ENCODE results near the gene NTN5. TPM values are rescaled to one million over a fixed set of nuclear protein-coding genes. Genes with fewer than 3 reads are reported as not detected.
A peak's percentile ranks its signal among the peaks of the same experiment; 100 is the strongest.

The NTN5 gene
- total and polyA plus RNA-seq, 8 donors = 0.12 to 1.8 (median 0.25) TPM; not detected in 1

DNA sequence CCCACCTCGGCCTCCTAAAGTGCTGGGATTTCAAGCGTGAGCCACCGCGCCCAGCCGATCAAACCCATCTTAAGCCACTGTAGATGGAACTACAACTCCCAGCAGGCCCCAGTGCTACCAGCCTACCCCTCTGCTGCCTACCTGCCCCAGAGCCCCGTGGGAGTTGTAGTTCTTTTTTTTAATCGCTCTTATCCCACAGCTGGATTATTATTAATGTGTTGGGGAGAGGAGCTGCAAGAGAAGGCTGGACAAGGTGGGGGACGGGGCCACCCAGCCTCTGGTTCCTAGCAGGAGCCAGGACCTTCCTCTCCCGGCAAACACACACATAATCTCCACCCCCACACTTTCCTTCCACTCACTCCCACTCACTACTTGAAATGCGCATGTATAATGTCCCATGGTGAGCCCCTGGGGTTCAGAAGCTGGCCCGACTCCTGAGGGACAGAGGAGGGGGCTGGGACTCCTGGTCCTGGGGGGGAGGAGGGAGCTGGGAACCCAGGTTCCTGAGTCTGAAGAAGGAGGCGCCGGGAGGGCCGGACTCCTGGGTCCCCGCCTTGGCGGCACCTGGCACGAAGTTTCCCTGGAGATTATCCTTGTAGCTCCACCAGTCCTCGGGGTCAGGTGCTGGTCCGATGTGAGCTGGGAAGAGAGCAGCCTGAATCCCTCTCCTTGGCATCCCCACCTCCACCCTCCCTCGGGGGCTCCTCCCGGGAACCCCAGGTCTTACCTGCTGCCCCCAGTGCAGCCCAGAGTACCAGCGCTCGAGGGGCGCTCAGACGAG lies 27.8 kb downstream of the NTN5 start:
- H3K27ac ChIP-seq = peak overlapping the region; percentile 30 to 86 (median 79)
- FAIRE-seq (no peak), ATAC-seq (peak; percentile 68 to 84 (median 78)), DNase-seq (peak in 5 of 6 donors; percentile 68 to 85 (median 75))
- H3K4me3 ChIP-seq = peak overlapping the region; percentile 3 to 52 (median 33)
- TF ChIP-seq CTCF (IDR thresholded peaks at IDR 0.05) = no peak
- peaks cover 0 to 3% (median 0%) of the 10 kb centered on the region in 3 donors for H3K4me1 ChIP-seq
- no peaks in the 10 kb centered on the region for H3K27me3 ChIP-seq
- intact Hi-C loops (cut with DNase I) = loop anchor here in 1 of 3 donors (10.0 kb wide), 1 partner anchor 200 kb away; no protein-coding TSS in a partner anchor
- WGBS, 2 donors = 2 to 3% methylated on average over 19 to 25 of the region's 25 CpGs
- H3K9me3 ChIP-seq = no peaks in the 10 kb centered on the region
- no peaks in the 10 kb centered on the region for H3K36me3 ChIP-seq

GRCh38 chr19:48644355-48644754 lies 28.5 kb downstream of the NTN5 start:
- DNase-seq (no peak), ATAC-seq (no peak), FAIRE-seq (no peak)
- no peak overlapping the region for H3K4me3 ChIP-seq
- H3K9me3 ChIP-seq = no peaks in the 10 kb centered on the region
- no peak for TF ChIP-seq CTCF (IDR thresholded peaks at IDR 0.05)
- H3K27ac ChIP-seq = no peak overlapping the region
- H3K36me3 ChIP-seq = no peaks in the 10 kb centered on the region
- H3K4me1 ChIP-seq = peaks cover 0 to 3% (median 0%) of the 10 kb centered on the region in 3 donors
- no peaks in the 10 kb centered on the region for H3K27me3 ChIP-seq
- intact Hi-C loops (cut with DNase I) = loop anchor here in 1 of 3 donors (10.0 kb wide), 1 partner anchor 200 kb away; no protein-coding TSS in a partner anchor
- 64 to 65% methylated on average over 4 of the region's 4 CpGs for WGBS, 2 donors

DNA sequence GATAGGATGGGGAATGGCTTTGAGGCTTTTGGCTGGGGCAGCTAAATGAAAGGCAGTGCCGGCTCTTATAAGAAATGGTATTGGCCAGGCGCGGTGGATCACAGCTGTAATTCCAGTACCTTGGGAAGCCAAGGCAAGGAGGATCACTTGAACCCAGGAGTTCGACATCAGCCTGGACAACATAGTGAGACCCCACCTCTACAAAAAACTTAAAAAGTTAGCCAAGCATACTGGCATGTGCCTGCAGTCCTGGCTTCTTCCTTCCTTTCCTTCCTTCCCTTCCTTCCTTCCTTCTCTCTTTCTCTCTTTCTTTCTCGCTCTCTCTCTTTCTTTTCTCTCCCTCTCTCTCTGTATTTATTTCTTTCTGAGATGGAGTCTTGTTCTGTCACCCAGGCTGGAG lies 30.0 kb downstream of the NTN5 start:
- H3K27me3 ChIP-seq = no peaks in the 10 kb centered on the region
- H3K36me3 ChIP-seq = no peaks in the 10 kb centered on the region
- peaks cover 2 to 7% (median 5%) of the 10 kb centered on the region in 3 donors for H3K4me1 ChIP-seq
- no peak for DNase-seq
- no peak overlapping the region for H3K4me3 ChIP-seq
- no peak overlapping the region for H3K27ac ChIP-seq
- FAIRE-seq = no peak
- ATAC-seq = no peak
- H3K9me3 ChIP-seq = no peaks in the 10 kb centered on the region
- TF ChIP-seq CTCF (IDR thresholded peaks at IDR 0.05) = no peak
- intact Hi-C loops (cut with DNase I) = loop anchor here in 1 of 3 donors (10.0 kb wide), 1 partner anchor 202 kb away; no protein-coding TSS in a partner anchor
- WGBS, 2 donors = 89 to 91% methylated on average over 5 of the region's 5 CpGs

GRCh38 chr19:48641850-48642249 lies 31.0 kb downstream of the NTN5 start:
- no peak for ATAC-seq
- 91 to 98% methylated on average over 2 of the region's 2 CpGs for WGBS, 2 donors
- no peak for FAIRE-seq
- Histone ChIP-seq H3K9me3 (no peaks in the 10 kb centered on the region), H3K27me3 (no peaks in the 10 kb centered on the region), H3K27ac (no peak overlapping the region), H3K4me1 (peaks cover 2 to 7% (median 5%) of the 10 kb centered on the region in 3 donors), H3K36me3 (no peaks in the 10 kb centered on the region), H3K4me3 (no peak overlapping the region)
- intact Hi-C loops (cut with DNase I) = loop anchor here in 1 of 3 donors (10.0 kb wide), 1 partner anchor 203 kb away; no protein-coding TSS in a partner anchor
- no peak for DNase-seq
- no peak for TF ChIP-seq CTCF (IDR thresholded peaks at IDR 0.05)
